Ecto neural progenitor cell (in vitro differentiated cells): Measurements from ENCODE around the gene LCP2.
A peak's percentile ranks its signal among the peaks of the same experiment; 100 is the strongest.
"Not testable (repeated sequence)": the region's sequence is repeated elsewhere in the genome, so short reads cannot be mapped to it uniquely, and the experiment has no call there.

ENCODE experiments used
- DNase-seq: peaks from one replicate; pipeline ENCODE4 v3.0.0-alpha.2; 2018; ENCODE audit warnings: low spot score

The LCP2 gene

DNA sequence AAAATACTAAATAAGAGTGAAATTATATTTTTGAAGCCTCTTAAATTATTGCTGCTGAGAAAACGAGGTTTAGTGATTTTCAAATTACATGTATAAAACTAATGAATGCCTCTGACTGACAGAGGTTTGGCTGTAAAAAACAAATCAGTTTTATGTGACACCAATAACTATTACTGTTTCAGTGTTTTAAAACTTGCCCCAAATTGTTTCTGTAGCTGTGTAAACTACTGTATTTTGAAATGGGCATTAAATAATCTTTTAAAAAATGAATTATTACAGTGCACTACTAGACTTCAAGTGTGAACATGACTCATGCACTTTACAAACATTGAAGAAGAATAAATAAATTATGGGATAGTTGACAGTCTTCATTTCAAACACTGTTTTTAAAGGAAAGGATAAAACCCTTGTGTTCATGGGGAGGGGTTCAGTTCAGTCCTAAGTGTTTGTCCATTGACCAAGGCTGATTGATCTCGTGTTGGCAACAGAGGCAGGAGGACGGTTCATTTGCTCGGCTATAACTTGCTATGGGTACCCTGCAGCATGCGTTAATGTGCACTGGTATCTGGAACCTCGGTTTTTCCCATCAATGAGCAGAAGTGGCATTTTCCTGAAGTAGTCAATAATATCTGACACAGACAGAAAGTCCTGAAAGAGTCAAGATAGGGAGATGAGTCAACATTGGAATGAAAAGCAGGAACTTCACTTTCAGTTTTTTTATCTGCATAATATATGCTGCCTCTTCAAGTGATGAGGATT lies 49.2 kb downstream of the LCP2 start:
- no peak for DNase-seq

GRCh38 chr5:170247363-170247762 lies 50.2 kb downstream of the LCP2 start:
- DNase-seq = no peak

DNA sequence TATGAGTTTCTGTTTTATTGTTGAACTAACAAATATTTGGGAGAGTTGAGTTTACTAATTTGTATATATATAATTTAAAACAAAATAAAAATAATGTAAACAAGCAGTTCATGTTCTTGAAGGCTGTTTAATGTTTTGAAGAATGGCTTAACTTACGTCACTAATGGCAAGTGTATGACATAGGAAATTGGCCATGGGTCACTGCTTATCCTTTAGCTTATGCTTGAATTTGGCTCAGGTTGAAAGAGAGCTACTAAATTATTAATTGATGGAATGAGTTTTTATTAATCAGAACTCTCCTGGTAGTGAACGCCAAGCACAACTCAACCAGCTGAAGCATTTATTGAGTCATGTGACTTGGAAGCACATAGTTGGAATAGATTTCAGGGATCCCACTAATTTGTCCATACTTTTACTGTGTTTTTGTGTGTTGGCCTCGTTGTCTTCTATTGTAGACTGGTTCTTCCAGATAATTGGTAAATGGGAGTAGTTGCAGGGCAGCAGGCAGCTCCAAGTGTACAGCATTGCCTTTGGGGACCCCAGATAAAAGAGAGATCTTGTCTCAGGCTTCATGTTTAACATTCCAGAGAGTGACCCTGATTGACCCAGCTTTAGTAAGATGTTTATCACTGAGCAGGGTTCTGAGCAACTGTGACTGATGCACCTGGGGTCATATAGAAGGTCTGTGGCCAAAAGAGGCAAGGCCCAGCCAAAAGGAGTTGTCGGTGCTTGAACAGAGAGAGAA lies 51.3 kb downstream of the LCP2 start:
- no peak for DNase-seq

GRCh38 chr5:170245436-170245835 lies 52.1 kb downstream of the LCP2 start:
- not testable (repeated sequence) for DNase-seq

- DNase-seq = no peak
Observed at GRCh38 chr5:170238456-170239196, 59.0 kb downstream of the LCP2 start.

DNA sequence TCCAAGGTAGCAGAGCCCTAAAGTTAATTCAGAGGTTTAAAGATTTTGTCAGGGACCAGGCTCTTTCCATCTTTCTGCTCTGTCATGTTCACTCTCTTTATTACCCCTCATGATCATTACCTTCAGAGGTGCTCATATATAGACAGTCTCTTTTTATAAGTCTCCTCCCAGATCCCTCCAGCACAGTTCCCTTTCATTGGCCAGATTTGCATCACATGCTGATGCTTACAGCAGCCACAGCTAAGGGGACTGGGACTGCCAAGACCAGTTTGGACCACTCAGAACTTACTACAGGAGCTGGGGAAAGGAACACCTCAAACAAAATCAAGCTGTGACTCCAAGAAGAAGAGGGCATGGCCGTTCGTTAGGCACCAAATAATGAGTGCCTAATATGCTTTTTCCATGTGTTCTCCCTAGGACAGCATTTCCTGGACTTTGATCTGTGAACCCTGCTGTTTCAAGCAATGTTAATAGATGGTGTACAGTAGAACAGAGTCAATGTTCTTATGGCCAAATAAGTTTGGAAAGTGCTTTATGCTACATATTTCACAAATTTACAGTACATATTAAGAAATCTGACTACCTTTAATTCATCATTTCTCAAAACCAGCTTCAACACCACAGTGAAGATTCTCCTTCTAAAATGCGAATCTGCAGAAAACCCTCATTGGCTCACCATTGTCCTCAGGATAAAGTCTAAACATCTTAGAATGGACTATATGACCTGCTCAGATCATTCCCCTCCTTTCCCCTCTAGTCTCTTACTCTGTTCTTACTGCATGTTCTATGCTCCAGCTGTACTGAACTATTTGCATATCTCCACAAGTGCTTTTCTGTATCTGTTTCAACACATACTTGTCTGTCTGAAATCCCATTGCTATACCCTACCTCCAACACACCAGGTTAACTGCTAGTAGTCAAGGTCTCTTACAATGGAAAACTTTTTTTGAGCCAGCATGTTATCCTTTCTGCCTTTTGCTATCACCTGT lies 61.4 kb downstream of the LCP2 start:
- DNase-seq = no peak

GRCh38 chr5:170233358-170233892 lies 64.2 kb downstream of the LCP2 start:
- no peak for DNase-seq

- no peak for DNase-seq
Observed at GRCh38 chr5:170232786-170233185, 64.8 kb downstream of the LCP2 start, which contains the start of gene C5orf58. TSS of gene C5orf58 (plus strand) at chr5:170232985. CDS start at chr5:170234977, 1,992 bp downstream.

GRCh38 chr5:170228762-170229435 lies 68.7 kb downstream of the LCP2 start:
- no peak for DNase-seq

DNA sequence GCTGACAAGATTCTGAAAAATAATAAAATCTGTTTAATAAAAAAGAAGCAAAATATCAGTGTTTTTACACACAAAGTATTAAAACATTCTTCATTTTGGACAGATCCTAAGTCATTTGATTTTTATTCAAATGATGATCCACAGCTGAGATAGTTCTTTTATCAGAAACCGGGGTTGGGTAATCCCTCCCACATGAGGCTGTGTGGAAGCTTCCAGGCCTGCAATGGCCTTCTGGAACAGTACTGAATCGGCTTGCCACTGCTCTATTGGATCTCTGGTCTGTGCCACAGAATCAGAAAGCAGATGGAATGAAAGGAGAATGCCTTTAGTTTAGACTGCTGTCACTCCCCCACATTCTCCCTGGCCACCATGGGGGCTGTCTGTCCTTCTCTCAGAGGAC lies 70.9 kb downstream of the LCP2 start:
- DNase-seq = no peak

DNA sequence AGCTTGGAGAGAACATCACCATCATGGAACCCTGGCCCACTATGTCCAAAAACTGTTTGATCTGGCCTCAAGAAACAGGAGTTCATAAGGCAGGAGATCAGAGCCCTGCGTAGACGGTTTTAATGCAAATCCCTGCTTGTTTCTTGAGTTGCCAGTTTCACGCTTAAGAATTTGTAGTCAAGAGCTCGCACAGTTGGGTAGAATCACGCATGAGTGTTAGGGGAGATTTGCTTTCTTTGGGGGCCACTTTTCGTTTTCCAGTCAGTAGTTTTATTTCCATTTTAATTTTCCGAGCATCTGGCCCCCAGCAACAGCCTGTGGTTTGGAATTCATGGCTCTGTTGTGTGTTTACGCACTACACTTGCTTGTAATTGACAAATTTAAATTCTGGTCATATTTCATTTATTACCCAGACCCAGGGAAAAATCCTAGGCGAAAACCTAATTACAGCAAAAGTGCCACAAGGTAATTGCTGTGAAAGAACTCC lies 71.4 kb downstream of the LCP2 start:
- no peak for DNase-seq

GRCh38 chr5:170225326-170226128 lies 72.0 kb downstream of the LCP2 start:
- peak; percentile 78 for DNase-seq

GRCh38 chr5:170223906-170224305 lies 73.7 kb downstream of the LCP2 start:
- no peak for DNase-seq

DNA sequence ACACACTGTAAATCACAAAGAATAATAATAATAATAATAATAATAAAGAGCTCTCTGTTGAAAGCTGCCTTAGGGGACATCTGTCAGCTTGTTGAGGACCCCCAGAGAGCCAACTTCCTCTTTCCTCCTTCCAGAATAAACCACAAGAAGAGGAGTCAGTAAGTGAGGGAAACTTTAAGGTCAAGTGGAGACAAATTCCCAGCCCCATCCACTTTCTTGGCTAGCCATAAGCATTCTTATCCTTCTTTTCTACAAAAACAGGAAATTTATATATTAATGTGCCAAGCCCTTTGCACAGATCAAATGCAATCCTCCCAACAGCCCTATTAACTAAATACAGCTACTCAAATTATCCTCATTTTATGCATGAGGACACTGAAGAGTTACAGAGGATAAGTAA lies 74.2 kb downstream of the LCP2 start:
- DNase-seq = no peak

GRCh38 chr5:170221327-170221741 lies 76.2 kb downstream of the LCP2 start:
- peak; percentile 51 for DNase-seq

DNA sequence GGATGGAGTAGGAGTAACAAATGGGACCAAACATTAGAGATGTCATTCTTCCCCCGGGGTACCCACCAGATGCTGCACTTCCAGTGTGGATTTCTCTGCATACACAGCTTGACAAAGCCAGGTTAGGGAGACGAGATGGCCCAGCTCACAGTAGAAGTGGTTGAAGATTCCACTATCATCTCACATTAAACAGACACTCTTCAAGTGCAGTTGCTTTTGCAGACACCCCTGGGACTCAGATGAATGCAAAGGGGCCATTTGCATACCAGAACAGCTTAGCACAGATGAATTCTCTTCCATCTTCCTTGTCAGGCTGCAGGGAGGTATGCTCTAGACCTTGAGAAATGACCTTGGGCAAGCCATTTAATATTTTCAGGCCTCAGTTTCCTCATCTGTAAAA lies 77.4 kb downstream of the LCP2 start:
- no peak for DNase-seq

DNA sequence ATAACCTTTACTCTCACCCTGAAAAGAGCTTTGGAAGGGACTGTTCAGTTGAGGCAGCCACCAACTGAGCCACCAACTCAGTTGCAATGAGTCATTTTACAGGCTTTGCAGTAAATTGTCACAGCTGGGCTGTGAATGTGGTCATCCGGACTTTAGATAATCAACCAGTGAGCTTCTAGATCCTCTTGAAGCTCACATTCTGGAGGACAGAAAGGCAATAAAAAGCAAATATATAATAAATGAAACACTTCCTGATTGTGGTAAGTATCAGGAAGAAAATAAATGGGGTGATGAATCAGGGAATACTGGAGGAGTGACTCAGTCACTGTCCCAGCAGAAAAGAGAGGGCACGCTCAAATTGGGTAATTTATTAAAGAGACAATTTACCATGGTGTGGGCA lies 78.0 kb downstream of the LCP2 start:
- DNase-seq = no peak

DNA sequence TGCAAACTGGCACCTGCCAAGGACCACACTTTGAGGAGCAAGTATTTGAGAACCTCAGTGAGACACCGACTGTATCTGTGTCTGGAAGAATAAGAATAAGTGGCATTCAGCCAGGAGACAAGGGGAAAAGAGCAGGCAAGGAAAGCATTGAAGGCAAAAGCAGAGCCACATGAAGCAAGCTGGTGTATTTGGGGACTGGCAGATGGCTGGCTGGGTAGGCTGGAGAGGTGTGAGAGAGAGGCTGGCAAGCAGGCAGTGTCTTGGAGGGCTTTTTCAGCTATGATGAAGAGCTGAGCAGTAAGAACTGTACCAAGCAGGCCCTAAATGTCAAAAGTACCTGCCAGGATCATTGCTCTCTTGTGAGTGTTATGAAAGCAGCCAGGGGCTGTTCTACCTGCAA lies 78.9 kb downstream of the LCP2 start:
- DNase-seq = no peak

DNA sequence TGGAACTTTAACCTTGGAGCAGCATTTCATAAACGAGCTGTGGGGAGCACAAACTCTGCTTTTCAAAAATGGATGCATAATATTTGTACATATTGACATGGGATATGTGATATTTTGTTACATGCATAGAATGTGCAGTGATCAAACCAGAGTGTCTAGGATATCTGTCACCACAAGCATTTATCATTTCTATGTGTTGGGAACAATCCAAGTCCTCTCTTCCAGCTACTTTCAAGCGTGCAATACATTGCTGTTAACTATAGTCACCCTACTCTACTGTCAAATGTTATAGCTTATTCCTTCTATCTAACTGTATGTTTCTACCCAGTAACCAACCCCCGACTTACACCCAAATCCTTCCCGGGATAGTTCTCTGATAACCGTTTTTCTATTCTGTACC lies 79.7 kb downstream of the LCP2 start:
- DNase-seq = no peak
